ENCODE results near the gene HSD17B1.

DNA sequence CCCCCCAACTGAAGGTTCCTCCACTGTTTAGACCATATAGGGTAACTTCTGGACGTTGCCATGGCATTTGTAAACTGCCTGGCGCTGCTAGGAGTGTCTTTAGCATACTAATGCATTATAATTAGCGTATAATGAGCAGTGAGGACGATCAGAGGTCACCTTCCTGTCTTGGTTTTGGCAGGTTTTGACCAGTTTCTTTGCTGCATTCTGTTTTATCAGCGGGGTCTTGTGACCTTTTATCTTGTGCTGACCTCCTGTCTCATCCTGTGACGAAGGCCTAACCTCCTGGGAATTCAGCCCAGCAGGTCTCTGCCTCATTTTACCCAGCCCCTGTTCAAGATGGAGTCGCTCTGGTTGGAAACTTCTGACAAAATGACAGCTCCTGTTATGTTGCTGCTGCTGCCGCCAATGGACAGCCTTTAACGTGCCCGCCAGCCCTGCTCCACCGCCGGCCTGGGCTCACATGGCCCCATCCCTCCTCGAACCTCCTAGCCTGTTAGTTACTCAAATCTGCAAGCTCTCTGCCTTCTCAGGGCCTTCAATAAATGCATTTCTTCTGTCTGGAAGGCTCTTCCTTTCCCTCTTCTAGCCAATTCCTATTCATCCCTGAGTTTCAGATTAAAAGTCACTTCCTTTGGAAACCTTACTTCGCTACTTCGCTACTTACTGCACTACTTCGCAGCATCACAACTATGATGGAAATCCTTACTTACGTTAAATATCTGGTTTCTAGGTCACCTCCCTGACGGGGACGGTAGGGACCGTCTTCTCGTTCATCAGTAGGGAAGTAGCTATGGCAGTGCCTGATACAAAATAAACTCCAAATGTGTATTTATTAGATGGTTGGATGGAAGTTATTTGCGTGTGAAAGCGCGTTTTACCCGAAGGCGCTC, 17.3 kb upstream of the HSD17B1 start:
- no peak for TF ChIP-seq POLR2AphosphoS5 (IDR thresholded peaks at IDR 0.05)
- TF ChIP-seq, protein P1, sequence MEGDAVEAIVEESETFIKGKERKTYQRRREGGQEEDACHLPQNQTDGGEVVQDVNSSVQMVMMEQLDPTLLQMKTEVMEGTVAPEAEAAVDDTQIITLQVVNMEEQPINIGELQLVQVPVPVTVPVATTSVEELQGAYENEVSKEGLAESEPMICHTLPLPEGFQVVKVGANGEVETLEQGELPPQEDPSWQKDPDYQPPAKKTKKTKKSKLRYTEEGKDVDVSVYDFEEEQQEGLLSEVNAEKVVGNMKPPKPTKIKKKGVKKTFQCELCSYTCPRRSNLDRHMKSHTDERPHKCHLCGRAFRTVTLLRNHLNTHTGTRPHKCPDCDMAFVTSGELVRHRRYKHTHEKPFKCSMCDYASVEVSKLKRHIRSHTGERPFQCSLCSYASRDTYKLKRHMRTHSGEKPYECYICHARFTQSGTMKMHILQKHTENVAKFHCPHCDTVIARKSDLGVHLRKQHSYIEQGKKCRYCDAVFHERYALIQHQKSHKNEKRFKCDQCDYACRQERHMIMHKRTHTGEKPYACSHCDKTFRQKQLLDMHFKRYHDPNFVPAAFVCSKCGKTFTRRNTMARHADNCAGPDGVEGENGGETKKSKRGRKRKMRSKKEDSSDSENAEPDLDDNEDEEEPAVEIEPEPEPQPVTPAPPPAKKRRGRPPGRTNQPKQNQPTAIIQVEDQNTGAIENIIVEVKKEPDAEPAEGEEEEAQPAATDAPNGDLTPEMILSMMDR (IDR thresholded peaks at IDR 0.05) = no peak
